GM18526 (cell line): ENCODE data around the gene KCNJ5.

ENCODE experiments used
- POLR2A ChIP-seq: IDR thresholded peaks from 3 replicates; pipeline ENCODE4 v1.6.1; 2011; ENCODE audit not compliant: insufficient read length; ENCODE audit errors: extremely low read depth

KCNJ5 gene

DNA sequence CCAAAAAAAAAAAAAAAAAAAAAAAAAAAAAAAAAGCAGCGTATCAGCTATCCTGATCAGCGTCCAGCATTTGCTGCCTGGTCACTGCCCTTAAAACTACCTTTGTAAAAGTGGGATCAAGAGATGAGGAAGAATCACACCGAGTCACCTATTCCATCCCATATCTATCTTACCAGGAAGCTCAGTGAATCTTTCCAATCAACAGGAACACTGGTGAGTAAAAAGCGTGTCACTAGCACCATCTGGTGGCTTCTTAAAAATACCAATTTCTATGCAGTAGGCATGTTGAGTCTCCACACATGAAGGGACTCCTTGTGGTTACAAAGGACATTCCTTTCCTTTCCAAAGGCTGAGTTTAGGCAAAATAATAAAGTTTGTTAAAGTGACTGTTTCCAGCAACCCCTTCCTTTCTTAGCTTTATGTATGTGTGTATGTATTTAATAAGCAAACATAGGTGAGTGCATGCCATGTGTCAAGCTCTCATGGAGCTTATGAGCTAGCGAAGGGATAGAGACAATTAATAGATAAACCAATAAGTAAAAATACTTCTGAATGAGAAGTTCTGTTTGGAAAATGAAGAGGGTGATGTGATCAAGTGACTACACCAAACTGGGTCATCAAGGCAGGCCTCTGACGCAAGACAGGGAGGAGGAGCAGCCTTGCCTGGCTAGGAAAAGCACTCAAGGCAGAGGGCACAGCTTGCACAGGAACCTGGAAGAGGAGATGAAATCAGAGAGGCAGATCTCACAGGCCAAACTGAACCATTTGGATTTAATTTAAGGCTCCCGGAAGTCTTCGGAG, 65.4 kb downstream of the KCNJ5 start:
- TF ChIP-seq POLR2A, result no peak

DNA sequence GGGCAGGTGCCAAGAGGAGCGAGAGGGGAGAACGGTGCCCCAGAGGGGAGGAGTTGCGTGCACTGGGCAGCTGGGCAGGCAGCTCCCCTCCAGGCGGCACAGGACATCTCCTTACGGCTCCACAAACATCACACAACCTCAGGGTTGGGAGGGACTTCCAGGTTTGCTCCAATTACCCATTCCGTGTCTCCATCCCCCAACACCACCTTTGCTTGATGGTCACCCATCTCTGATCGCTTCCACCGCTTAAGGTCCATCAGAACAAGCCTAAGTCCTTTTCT, 66.0 kb downstream of the KCNJ5 start:
- TF ChIP-seq POLR2A, result no peak

DNA sequence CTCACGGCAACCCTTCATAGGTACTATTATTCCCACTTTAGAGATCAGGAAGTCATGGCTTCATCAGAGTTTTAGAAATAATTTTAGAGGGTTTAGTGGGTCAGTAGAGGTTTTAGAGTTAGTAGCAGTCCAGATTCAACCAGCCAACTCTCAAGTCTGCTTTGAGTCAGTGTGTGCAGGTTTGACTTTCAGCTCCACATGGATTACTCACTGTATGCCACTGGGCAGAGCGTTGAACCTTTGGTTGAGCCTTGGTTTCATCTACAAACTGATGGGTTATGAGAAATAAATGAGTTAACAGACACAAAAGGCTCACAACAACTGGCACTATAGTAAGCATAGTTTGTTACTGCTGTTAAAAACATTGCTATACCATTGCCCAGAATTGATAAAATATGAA, 70.5 kb downstream of the KCNJ5 start:
- no peak for TF ChIP-seq POLR2A

DNA sequence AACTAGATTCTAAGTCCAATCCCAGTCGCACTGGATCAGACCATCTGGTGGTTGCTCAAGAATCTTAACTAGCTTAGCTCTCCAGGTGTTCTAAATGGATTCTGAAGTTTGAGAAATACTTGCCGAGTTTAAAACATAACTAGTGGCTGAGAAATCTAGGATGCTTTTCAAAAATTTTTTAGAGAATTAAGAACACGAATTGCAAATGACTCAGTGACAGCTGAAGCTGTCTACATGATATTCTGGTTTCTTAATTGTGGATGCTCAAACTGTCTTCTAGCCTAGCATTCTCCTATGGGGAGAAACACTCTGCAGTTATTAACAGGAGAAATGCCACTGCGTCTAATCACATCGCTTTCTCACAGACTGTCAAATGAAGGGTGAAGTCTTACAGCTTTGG, 71.7 kb downstream of the KCNJ5 start:
- no peak for TF ChIP-seq POLR2A

DNA sequence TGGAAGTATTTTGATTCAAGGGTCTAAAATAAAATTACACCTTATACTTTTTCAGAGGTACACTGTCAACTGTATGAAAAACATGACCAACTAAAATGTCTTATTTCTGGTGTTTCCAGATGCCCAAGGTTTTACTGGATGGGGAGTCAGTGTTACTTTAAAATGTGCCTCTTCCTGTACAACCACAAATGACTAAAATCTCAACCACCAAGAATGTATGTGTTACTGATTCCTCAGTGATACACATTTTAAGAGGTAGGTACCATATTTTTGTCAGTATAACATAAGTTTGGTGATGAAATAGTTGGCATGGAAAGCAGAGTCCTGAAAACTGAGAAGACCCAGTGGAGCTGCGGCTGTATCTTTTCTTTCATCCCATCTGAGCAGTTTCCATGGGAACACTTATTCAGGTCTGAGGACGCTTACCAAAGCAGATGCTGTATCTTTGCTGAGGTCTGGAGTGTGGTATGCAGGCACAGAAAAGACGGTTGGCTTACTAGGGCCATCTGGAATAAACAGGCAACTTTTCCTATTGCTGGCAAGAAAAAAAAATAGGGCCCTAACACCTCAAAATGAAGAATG, 72.7 kb downstream of the KCNJ5 start:
- TF ChIP-seq POLR2A, result no peak

DNA sequence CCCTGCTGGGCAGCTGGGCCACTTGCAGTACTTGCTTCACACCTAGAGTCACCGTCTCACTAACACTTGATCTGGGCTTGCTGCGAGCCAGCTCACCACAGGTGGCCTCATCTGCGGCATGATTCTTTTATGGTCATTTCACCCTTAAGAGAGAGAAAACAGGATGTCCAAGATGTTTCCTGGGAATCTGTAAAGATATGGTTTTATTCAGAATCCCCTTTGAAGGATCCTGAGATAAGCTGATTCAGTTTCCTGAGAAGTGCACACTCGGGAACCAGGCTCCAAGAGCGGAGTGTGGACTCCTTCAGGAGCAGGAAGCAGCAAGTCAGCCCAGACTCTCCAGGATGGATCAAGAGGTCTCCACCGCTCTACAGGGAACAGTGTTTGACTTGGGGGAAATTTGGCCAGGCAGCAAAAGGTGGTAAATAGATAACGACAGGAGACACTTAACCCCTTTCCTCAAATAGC, 73.3 kb downstream of the KCNJ5 start:
- no peak for TF ChIP-seq POLR2A

DNA sequence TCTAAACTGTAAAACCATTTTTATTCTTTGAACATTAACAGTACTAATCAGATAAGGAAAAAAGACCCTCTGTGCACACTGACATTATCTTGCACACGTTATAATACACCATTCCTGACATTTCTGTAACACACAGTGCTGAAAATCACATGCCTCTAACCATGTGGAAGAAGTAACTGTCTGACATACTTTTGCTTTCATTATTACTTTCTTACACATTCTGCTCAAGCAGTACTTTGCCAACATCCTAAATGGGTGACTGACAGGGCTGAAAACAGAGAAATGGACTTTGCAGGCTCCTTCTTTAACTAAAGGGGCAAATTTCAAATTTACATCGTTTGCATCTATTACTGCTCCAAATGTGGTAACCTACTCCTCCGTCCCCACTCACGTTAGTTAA, 74.3 kb downstream of the KCNJ5 start:
- no peak for TF ChIP-seq POLR2A

DNA sequence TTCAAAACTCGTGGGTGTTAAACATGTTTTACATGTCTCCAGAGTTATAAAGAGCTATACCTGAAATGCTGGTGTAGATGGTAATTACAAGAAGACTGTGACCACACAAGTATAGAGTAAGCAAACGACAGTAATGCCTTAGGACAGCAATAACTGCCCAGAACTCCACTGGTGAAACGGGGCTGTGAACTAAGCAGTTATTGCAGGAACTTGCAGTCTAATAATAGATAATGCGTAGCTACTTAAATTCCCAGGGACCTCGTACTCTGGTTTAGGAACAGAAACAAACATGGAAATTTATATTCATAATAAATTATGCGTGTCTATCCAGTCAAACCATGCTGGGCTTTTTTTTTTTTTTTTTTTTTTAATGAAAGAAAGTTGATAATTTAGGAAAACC, 76.4 kb downstream of the KCNJ5 start:
- no peak for TF ChIP-seq POLR2A

DNA sequence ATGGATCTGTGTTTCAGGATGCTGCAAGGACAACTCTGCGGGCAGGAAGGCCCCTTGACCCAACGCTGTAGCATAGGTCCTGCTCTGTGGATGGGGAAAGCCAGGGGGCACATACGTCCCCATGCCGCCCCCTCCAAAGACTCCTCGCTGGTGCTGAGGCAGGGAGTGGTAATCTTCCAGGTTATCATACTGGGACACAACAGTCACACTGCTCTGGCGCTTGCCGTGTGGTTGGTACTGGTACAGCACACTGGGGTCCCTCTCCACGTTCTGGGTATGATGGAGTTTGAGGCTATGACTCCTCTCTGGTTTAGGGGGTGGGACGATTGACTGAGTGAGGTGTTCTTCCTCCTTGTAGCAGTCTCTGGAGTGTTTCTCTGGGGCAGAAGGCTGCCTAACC, 77.8 kb downstream of the KCNJ5 start:
- no peak for TF ChIP-seq POLR2A
